Pancreas (tissue), 10 donors: ENCODE results near the gene NPTN. TPM values are rescaled to one million over a fixed set of nuclear protein-coding genes. Genes with fewer than 3 reads are reported as not detected.

Experiments
- ATAC-seq, 4 donors: fragments of 200-7000 bp; cut with Tn5 transposase; one replicate each; pipeline versions ENCODE4 v1.8.0 to v1.9.1; 2020; ENCODE audit warnings: mild to moderate bottlenecking in 4 of 4, moderate library complexity in 4 of 4
- DNase-seq, 6 donors: peaks; one replicate each; pipeline ENCODE4 v3.0.0-alpha.2; 2020
- FAIRE-seq: peaks from 2 replicates; lab custom pipeline; 2012; peaks lifted over from hg19 to GRCh38; lab: Jason Lieb, UNC
- H3K27ac ChIP-seq, 4 donors: fragments of 200-600 bp; sonication (generic); 1 replicate in 3 of 4; 2 replicates in 1 of 4; pipeline versions ENCODE4 v1.5.0 to v1.8.0; 2020
- H3K27me3 ChIP-seq, 4 donors: fragments of 200-600 bp; one replicate each; pipeline ENCODE4 v1.8.0; 2021
- H3K36me3 ChIP-seq, 3 donors: fragments of 200-600 bp; sonication (generic) in 1 of 3; one replicate each; pipeline versions ENCODE4 v1.5.0 to v1.8.0; 2020 to 2021
- H3K4me1 ChIP-seq, 3 donors: fragments of 200-600 bp; one replicate each; pipeline ENCODE4 v1.8.0; 2021
- H3K4me3 ChIP-seq, 4 donors: fragments of 200-600 bp; sonication (generic) in 2 of 4; one replicate each; pipeline versions ENCODE4 v1.5.0 to v1.8.0; 2020 to 2021
- H3K9me3 ChIP-seq, 4 donors: fragments of 200-600 bp; one replicate each; pipeline ENCODE4 v1.8.0; 2021
- WGBS, 2 donors: extraction: QIAGEN DNeasy Blood & Tissue Kit; methylation state at CpG; one replicate each; pipeline ENCODE4 v1.1.7; 2013; 5-methylcytosine and 5-hydroxymethylcytosine counted together
- intact Hi-C, 3 donors: fragments of 100-400 bp; cut with DNase I; formaldehyde crosslinking; loops; one replicate each; pipeline versions ENCODE4 v1.11.1 to v1.14.2; 2022
- polyA plus RNA-seq, 2 donors: library from polyadenylated mRNA; stranded (reverse); fragments of 200-250 nt; gene quantifications; one replicate each; pipeline ENCODE4 v1.2.3, GENCODE V29; 2013
- total RNA-seq, 6 donors: library from RNA; stranded (reverse); fragmentation: NEBNext Ultra II Directional in 4 of 6; extraction: Animal tissue kit (Norgen Biotek cat#: 25700) in 4 of 6; gene quantifications; one replicate each; pipeline versions ENCODE4 v1.2.1 to v1.2.4, GENCODE V29; 2021 to 2023
- TF ChIP-seq, protein P1 (sequence below), 4 donors: fragments of 200-600 bp; sonication (generic) in 3 of 4; IDR thresholded peaks; one replicate each; pipeline versions ENCODE4 v1.5.0 to v1.8.0; 2021; ENCODE audit warnings: antibody characterized with exemption in 4 of 4
- donor health status: healthy with polysubstance abuse.
- donor health status: DM: no; HTN: no; CAD: no; lungs with moderate emphysema.
- donor health status: DM: no; HTN: no; CAD: no.
- donor health status: control.
- donor health status: control.
- donor health status: Bipolar disorder and iron deficiency.
- donor health status: DM: yes; HTN: yes; CAD: no.
- donor health status: DM: no; HTN: no; CAD: no.
- donor health status: DM: no; HTN: no; CAD: no.
- donor health status: DM: yes; HTN: yes; CAD: no.

Gene NPTN
- total and polyA plus RNA-seq, 8 donors = 16.2 to 61.9 (median 36.8) TPM

DNA sequence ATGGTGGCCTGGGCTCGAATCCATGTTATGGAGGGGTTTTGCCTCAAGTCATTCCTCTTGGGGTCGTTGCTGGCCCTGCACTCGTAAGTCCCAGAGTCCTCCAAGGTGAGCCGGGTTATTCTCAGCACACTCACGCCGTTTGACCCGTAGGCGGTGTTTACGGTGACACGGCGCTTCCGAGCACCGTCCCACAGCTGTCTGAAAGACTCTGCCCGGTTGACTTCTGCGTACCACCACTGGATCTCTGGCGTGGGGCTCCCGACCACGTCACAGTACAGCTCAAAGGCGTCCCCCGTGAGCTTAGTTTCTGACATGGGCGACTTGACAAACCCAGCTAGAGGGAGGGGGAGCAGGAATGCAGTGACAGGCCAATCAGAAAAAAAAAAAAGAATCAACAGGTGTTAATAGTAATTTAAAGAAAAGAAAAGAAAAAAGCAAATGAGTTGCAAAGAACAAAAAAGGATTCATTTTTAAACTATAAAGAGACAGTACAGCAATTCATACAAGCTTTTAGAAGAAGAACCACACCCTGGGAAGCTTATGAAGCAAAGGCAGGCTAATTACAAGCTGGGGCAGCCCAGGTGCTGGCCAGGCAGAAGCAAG lies 36.1 kb downstream of the NPTN start:
- intact Hi-C loops = no loop called here
- H3K4me1 ChIP-seq = peaks cover 20 to 34% (median 31%) of the 10 kb centered on the region in 3 donors
- TF ChIP-seq, protein P1, sequence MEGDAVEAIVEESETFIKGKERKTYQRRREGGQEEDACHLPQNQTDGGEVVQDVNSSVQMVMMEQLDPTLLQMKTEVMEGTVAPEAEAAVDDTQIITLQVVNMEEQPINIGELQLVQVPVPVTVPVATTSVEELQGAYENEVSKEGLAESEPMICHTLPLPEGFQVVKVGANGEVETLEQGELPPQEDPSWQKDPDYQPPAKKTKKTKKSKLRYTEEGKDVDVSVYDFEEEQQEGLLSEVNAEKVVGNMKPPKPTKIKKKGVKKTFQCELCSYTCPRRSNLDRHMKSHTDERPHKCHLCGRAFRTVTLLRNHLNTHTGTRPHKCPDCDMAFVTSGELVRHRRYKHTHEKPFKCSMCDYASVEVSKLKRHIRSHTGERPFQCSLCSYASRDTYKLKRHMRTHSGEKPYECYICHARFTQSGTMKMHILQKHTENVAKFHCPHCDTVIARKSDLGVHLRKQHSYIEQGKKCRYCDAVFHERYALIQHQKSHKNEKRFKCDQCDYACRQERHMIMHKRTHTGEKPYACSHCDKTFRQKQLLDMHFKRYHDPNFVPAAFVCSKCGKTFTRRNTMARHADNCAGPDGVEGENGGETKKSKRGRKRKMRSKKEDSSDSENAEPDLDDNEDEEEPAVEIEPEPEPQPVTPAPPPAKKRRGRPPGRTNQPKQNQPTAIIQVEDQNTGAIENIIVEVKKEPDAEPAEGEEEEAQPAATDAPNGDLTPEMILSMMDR (IDR thresholded peaks at IDR 0.05) = no peak
- H3K4me3 ChIP-seq = no peak overlapping the region
- H3K27me3 ChIP-seq = no peaks in the 10 kb centered on the region
- DNase-seq (peak in 1 of 6 donors; percentile 31), FAIRE-seq (no peak), ATAC-seq (no peak)
- no peaks in the 10 kb centered on the region for H3K9me3 ChIP-seq
- no peak overlapping the region for H3K27ac ChIP-seq
- WGBS, 2 donors = 93 to 95% methylated on average over 21 of the region's 21 CpGs
- H3K36me3 ChIP-seq = no peaks in the 10 kb centered on the region

DNA sequence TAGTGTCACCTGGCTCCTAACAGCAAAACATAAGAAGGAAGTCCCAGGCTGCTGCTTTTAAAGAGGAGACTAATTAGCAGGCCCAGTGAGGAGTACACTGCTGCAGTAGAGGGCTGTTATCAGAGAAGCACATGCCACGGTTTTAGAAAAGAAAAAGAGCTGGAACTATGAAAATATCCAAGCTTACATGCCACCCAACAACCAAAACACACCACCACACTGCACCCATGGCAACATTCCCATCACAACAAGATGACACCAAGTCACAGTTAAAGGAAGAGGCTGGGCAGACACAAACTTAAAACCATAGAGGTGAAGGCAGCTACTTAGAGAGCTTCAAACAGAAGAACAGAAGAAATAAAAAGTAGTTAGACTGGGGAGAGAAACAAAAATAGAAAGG lies 37.0 kb downstream of the NPTN start:
- FAIRE-seq = no peak

GRCh38 chr15:73594109-73594508 lies 39.1 kb downstream of the NPTN start:
- H3K27ac ChIP-seq = no peak overlapping the region
- no peaks in the 10 kb centered on the region for H3K27me3 ChIP-seq
- intact Hi-C loops = no loop called here
- TF ChIP-seq, protein P1 (IDR thresholded peaks at IDR 0.05) = no peak
- peaks cover 7 to 15% (median 10%) of the 10 kb centered on the region in 3 donors for H3K4me1 ChIP-seq
- H3K9me3 ChIP-seq = no peaks in the 10 kb centered on the region
- ATAC-seq (peak; percentile 31 to 70 (median 52)), FAIRE-seq (no peak), DNase-seq (no peak)
- H3K4me3 ChIP-seq = no peak overlapping the region
- peaks cover 0 to under 1% (median 0%) of the 10 kb centered on the region in 3 donors for H3K36me3 ChIP-seq
- 40 to 41% methylated on average over 2 of the region's 2 CpGs for WGBS, 2 donors

More for the DNA sequence above, 37.0 kb downstream of the NPTN start:
- Histone ChIP-seq H3K27me3 (no peaks in the 10 kb centered on the region), H3K27ac (no peak overlapping the region), H3K36me3 (no peaks in the 10 kb centered on the region), H3K9me3 (no peaks in the 10 kb centered on the region), H3K4me1 (peaks cover 14 to 28% (median 22%) of the 10 kb centered on the region in 3 donors), H3K4me3 (no peak overlapping the region)
- WGBS, 2 donors = 0 to 33% methylated on average over 1 of the region's 1 CpG
- TF ChIP-seq, protein P1 (IDR thresholded peaks at IDR 0.05) = no peak
- intact Hi-C loops = no loop called here
- ATAC-seq (no peak), DNase-seq (no peak)

DNA sequence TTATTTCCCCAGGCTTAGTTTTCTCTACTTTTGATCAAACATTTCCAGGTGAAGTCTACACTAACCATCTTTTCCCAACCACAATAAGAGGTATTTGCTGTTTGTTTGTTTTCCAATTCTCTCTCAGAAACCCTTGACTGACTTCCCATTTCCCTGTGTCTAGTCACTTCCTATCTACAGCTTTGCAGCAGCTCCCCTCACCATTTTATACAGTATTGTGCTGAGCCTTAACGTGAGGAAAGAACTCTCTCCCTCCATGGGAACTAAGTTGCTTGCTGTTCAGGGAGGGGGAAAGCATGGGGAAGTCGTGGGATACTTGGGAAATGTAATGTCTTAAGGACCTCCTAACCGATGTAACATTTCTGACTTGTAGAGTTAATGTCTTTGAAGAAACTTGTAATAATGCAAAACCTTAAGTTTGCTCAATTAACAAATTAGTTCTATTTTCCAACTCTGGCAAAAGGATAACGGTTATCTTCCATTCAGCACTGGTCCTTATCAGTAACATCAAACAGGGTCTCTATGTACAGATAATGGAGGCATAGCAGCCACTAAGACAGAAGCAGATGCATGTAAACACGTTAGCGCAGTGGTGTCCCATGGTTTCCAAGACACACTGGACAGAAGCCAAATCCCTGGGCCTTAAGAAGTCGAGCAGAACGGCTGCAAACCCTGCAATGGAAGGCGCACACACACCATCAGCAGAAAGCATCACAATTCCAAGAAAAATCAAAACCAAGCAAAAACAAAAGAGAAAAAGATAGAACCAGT lies 39.7 kb downstream of the NPTN start:
- H3K4me3 ChIP-seq = no peak overlapping the region
- peak; percentile 46 to 73 (median 61) for ATAC-seq

More for the DNA sequence above, 39.7 kb downstream of the NPTN start:
- TF ChIP-seq, protein P1 (IDR thresholded peaks at IDR 0.05) = no peak
- H3K36me3 ChIP-seq = peaks cover 0 to 6% (median 5%) of the 10 kb centered on the region in 3 donors
- no peak for FAIRE-seq
- peaks cover 5 to 12% (median 7%) of the 10 kb centered on the region in 3 donors for H3K4me1 ChIP-seq
- DNase-seq = peak in 4 of 6 donors; percentile 31 to 41 (median 36)
- no peaks in the 10 kb centered on the region for H3K27me3 ChIP-seq
- intact Hi-C loops = no loop called here
- no peak overlapping the region for H3K27ac ChIP-seq
- WGBS, 2 donors = 46 to 47% methylated on average over 9 of the region's 9 CpGs
- H3K9me3 ChIP-seq = no peaks in the 10 kb centered on the region
